Stimulated activated CD8-positive, alpha-beta memory T cell treated with anti-CD3 and anti-CD28 coated beads, Interleukin-4, amount 100 ng/mL, for 1 hour (primary cell): ENCODE data around the gene TMEM245.

ENCODE experiments used
- DNase-seq, 2 donors: peaks; one replicate each; pipeline ENCODE4 v3.0.0-alpha.2; 2020; ENCODE audit warnings: low read depth in 2 of 2, low spot score in 1 of 2

TMEM245 gene

GRCh38 chr9:109119439-109120203 lies at the start of gene TMEM245:
Gene TMEM245 (minus strand): TSS chr9:109119947. CDS start chr9:109119913, 34 bp downstream.
- peak; percentile 81 to 88 for DNase-seq

- no peak for DNase-seq
These were observed 48.4 kb upstream of the TMEM245 start for GRCh38 chr9:109168170-109168569.

GRCh38 chr9:109167716-109168115 lies 48.0 kb upstream of the TMEM245 start:
- DNase-seq, result no peak

GRCh38 chr9:109166771-109167601 lies 47.2 kb upstream of the TMEM245 start, which contains the start of gene FRRS1L:
Gene FRRS1L (minus strand): TSS chr9:109167249. CDS start chr9:109167138, 111 bp downstream.
- no peak for DNase-seq

GRCh38 chr9:109166171-109166770 lies 46.5 kb upstream of the TMEM245 start:
- DNase-seq, result no peak

- DNase-seq, result no peak
These were observed 44.3 kb upstream of the TMEM245 start for GRCh38 chr9:109164042-109164441.

- no peak for DNase-seq
These were observed 43.4 kb upstream of the TMEM245 start for GRCh38 chr9:109163194-109163593.

GRCh38 chr9:109162677-109163076 lies 42.9 kb upstream of the TMEM245 start:
- DNase-seq, result no peak

- no peak for DNase-seq
These were observed 41.7 kb upstream of the TMEM245 start for GRCh38 chr9:109161471-109161870.

GRCh38 chr9:109159583-109159982 lies 39.8 kb upstream of the TMEM245 start:
- DNase-seq, result no peak

GRCh38 chr9:109158651-109159050 lies 38.9 kb upstream of the TMEM245 start:
- DNase-seq, result no peak

- no peak for DNase-seq
These were observed 37.0 kb upstream of the TMEM245 start for GRCh38 chr9:109156708-109157107.

- DNase-seq, result no peak
These were observed 31.3 kb upstream of the TMEM245 start for GRCh38 chr9:109150925-109151545.

GRCh38 chr9:109149722-109150121 lies 30.0 kb upstream of the TMEM245 start:
- DNase-seq, result no peak

- no peak for DNase-seq
These were observed 29.3 kb upstream of the TMEM245 start for GRCh38 chr9:109149089-109149488.

- DNase-seq, result no peak
These were observed 25.3 kb upstream of the TMEM245 start for GRCh38 chr9:109145051-109145450.

GRCh38 chr9:109143881-109144562 lies 24.3 kb upstream of the TMEM245 start:
- no peak for DNase-seq

GRCh38 chr9:109141375-109141774 lies 21.6 kb upstream of the TMEM245 start:
- no peak for DNase-seq

GRCh38 chr9:109139851-109140250 lies 20.1 kb upstream of the TMEM245 start:
- no peak for DNase-seq

- DNase-seq, result no peak
These were observed 18.7 kb upstream of the TMEM245 start for GRCh38 chr9:109138421-109138820.

- no peak for DNase-seq
These were observed 14.4 kb upstream of the TMEM245 start for GRCh38 chr9:109134167-109134578.
